ENCODE data around the gene RALGPS1.
"Not testable (repeated sequence)": the region's sequence is repeated elsewhere in the genome, so short reads cannot be mapped to it uniquely, and the experiment has no call there.

RALGPS1 gene

GRCh38 chr9:127137640-127138360 is 223.2 kb downstream of the RALGPS1 start:
- DNase-seq (ENCODE audit: low read depth), result no peak

- no peak for DNase-seq (ENCODE audit: low read depth)
Observed at GRCh38 chr9:127138444-127138843, 223.9 kb downstream of the RALGPS1 start.

GRCh38 chr9:127139071-127139731 is 224.6 kb downstream of the RALGPS1 start:
- no peak for DNase-seq (ENCODE audit: low read depth)

- no peak for DNase-seq (ENCODE audit: low read depth)
Observed at GRCh38 chr9:127139775-127140174, 225.2 kb downstream of the RALGPS1 start.

GRCh38 chr9:127140181-127140580 is 225.6 kb downstream of the RALGPS1 start:
- DNase-seq (ENCODE audit: low read depth), result no peak

GRCh38 chr9:127140842-127141675 is 226.5 kb downstream of the RALGPS1 start:
- DNase-seq (ENCODE audit: low read depth), result no peak

- no peak for DNase-seq (ENCODE audit: low read depth)
Observed at GRCh38 chr9:127142291-127142690, 227.7 kb downstream of the RALGPS1 start.

- no peak for DNase-seq (ENCODE audit: low read depth)
Observed at GRCh38 chr9:127142931-127143464, 228.4 kb downstream of the RALGPS1 start.

- no peak for DNase-seq (ENCODE audit: low read depth)
Observed at GRCh38 chr9:127143920-127144465, 229.4 kb downstream of the RALGPS1 start.

GRCh38 chr9:127144670-127145445 is 230.3 kb downstream of the RALGPS1 start:
- DNase-seq (ENCODE audit: low read depth), result no peak

GRCh38 chr9:127146841-127147240 is 232.3 kb downstream of the RALGPS1 start:
- not testable (repeated sequence) for DNase-seq (ENCODE audit: low read depth)

- no peak for DNase-seq (ENCODE audit: low read depth)
Observed at GRCh38 chr9:127147251-127147650, 232.7 kb downstream of the RALGPS1 start.

GRCh38 chr9:127148014-127148413 is 233.4 kb downstream of the RALGPS1 start:
- no peak for DNase-seq (ENCODE audit: low read depth)

- no peak for DNase-seq (ENCODE audit: low read depth)
Observed at GRCh38 chr9:127149010-127149409, 234.4 kb downstream of the RALGPS1 start.

- DNase-seq (ENCODE audit: low read depth), result no peak
Observed at GRCh38 chr9:127149463-127150390, 235.1 kb downstream of the RALGPS1 start.

GRCh38 chr9:127153501-127153900 is 238.9 kb downstream of the RALGPS1 start:
- no peak for DNase-seq (ENCODE audit: low read depth)

- DNase-seq (ENCODE audit: low read depth), result no peak
Observed at GRCh38 chr9:127154003-127154389, 239.4 kb downstream of the RALGPS1 start.

GRCh38 chr9:127154390-127155191 is 240.0 kb downstream of the RALGPS1 start:
- no peak for DNase-seq (ENCODE audit: low read depth)

- no peak for DNase-seq (ENCODE audit: low read depth)
Observed at GRCh38 chr9:127155314-127155960, 240.9 kb downstream of the RALGPS1 start.

All from HS-27A (cell line).